Middle frontal gyrus (tissue), 1 donor: Measurements from ENCODE around the gene PRSS21.

Source experiments
- DNase-seq: peaks from one replicate; pipeline ENCODE4 v3.0.0-alpha.2; 2015; ENCODE audit warnings: low spot score; ENCODE audit errors: extremely low spot score

Gene PRSS21

DNA sequence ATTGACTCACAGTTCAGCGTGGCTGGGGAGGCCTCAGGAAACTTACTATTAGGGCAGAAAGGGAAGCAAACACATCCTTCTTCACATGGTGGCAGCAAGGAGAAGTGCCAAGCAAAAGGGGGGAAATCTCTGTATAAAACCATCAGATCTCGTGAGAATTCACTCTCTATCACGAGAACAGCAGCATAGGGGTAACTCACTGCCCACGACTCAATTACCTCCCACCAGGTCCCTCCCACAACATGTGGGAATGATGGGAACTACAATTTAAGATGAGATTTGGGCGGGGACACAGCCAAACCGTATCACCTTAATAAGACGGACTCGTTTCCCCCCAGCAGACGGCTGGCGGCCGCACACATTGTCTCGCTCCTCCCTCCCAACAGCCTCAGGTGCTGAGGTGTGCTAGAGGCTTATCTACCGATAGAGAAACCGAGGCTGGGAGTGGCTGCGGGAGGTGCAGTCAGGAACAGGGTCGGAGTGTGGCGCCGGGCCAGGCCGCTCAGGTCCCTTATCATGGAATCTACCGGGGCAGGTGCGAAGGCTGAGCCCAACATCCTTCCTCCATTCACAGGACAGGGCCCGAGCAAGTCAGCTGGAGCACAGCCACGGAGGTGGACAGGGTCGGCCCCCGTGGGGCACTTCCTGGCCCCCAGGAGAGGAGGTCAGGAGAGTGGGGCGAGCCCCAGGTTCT is 8.2 kb downstream of the PRSS21 start:
- DNase-seq, result no peak

DNA sequence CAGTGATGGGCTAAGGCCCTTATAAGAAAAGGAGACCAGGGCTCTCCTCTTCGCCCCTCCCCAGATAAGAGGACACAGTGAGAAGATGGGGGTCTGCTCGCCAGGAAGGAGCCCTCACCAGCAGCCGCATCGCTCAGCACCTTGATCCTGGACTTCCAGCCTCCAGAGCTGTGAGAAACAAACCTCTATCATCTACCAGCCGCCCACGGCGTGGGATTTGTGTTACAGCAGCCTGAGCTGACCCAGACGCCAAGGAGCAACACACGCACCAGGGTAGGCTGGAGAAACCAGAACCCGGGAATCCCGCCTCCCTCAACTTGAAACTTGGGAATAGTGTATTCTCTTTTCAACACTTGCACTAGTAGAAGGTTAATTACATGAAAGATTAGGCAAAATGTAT is 8.9 kb downstream of the PRSS21 start:
- no peak for DNase-seq

DNA sequence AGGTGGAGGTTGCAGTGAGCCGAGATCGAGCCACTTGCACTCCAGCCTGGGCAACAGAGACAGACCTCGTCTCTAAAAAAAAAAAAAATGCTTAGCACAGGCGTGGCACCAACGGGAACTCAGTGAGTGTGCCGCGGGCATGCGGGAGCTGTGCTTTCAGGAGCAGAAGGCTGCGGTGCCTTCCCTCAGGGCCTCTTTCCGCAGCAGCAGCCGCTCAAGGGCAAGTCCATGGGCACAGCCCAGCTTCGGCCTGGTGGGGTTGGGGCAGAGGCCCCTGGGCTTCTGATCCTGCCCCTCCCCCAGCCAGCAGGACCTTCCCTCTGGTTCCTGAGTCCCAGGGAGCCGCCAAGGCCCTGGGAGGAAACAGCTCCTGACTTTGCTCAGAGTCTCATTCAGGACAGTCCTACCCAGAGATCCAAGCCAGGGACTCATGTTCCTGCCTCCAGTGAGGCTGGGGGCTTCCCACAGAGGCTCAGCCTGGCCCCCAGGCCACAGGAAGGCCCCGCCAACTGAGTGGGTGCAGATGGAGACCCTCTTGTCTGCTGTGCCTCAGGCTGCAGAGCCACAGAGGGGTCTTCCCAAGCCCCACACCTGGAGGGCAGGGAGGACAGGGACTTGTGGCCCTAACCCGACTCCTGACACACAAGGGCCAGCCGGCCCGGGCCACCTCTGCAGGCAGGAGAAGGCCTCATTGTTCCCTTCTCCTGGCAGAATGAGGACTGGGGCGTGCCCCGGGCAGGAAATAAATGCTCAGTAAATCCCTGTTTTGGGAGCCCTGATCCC is 9.7 kb downstream of the PRSS21 start:
- no peak for DNase-seq

DNA sequence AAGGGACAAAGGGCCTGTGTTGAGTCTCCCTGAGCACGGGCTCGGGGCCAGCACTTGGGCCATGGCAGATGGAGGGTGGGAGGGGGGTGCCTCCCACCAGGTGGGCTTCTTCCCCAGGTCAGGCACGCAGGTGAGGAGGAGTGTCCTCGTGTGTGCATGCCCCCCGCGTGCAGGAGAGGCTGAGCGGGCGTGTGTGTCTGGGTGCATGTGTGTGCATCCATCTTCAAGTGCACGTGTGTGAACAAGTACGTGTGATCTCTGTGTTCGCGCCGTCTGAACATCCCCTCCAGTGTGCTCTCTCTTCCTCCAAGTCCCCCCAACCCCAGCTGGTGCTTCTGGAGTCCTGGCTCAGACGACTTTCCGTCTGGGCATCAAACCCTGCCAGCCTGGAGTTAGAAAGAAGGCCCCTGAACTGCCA is 10.3 kb downstream of the PRSS21 start:
- DNase-seq, result no peak

DNA sequence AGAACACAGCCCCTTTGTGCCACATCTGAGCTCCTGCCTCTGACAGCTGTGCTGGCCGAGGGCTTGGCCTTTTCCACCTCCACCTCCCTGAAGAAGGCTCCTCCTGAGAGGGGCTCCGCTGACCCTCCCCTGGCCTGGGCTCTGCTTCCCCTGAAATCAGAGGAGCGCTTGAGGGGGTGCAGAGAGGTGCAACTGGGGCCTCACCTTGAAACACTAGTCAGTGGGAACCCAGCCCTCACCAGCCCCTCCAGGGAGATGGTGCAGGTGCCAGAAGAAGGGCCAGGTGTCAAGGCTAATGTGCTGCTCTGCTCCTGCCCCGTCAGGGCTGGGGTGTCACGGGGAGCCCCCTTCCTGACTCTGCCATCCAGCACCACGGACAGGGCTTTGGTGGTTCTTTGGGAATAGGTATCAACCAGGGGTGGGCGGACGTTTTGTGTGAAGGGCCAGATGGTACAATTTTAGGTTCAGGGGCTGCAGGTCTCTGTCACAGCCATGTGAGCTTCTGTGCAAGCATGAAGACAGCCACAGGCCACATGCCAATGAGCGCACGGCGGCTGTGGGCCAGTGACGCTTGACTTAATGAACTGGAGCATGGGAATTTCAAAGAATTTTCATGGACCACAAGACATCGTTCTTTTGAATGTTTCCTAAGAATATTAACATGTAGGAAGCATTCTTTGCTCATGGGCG is 10.9 kb downstream of the PRSS21 start:
- DNase-seq, result no peak

DNA sequence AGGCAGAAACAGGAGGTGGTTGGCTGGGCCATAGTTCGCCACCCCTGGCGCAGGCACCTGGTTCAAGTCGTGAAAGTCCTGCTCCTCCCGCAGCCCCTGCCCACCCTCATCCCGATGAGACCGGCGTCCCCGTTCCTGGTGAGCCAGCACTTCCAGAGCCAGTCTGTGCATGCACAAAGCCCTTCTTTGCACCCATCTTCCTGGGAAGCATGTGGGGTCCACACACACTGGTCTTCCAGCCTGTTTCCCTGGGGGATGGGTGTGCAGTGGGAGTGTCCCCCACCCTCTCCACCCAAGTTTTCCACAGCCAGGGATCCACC is 11.4 kb downstream of the PRSS21 start:
- DNase-seq, result no peak

DNA sequence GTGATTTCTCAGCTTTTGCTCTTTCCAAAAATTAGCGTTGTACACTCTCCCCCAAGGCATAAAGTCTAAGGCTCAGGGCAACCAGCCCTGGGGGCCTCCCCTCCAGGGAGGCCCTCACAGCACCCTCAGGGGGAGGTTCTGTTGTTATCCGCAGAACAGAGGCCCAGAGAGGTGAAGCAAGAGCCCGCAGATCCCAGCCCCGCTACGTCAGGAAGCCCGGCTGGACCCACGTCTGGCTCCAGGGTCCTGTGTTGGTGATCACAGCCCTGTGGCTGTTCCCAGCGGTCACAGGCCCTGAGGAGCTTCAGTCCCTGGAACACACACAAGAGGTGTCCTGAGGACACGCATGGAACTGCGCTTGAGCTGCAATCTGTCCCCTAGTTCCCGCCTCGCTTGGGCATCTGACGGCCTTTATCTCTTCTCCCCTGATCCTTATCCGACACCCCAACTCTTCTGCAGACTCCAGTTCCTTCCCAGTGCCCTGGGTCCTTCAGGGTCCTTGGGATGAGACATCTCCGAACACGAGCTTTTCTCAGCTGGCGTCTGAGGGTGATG is 11.9 kb downstream of the PRSS21 start:
- no peak for DNase-seq

DNA sequence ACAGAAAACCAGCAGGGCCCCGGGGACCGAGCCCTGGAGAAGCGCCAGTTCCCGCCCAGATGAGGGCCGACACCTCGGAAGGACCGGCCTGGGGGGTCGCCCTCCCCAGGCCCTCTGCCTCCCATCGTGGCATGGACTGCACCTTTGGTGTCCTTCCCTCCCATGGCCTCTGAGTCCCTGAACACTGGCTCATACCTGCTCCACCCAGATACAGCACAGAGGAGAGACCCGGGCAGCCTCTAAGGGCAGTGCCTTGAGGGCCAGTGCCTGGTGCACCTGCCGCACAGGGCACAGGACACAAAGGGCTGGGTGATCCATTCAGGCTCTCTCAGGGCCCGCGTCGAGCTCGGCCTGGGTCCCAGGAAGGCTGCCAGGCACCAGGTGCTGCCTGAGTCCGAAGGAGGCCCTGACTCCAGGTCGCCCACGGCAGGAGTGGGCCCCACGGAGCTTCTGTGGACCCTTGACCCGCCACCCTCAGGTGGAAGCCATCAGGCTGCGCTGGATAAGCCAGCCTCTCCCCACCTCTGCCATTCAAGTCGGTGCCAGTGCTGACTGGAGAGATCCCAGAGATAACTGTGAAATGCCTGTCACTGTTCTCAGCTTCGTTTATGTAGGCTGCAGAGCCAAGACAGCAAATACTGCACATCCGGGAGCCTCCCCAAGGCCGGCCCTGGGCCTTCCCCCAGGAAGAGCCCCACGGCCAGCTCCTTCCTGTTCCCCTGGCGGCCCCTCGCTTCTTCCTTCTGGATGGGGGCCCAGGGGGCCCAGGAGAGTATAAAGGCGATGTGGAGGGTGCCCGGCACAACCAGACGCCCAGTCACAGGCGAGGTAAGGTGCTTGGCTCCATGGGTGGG is 12.7 kb downstream of the PRSS21 start, which contains the start of gene ZG16B:
Gene ZG16B (plus strand): TSS at position 803 of the 854 bp plus-strand sequence. CDS start 139 bp downstream, outside the sequence.
- no peak for DNase-seq

DNA sequence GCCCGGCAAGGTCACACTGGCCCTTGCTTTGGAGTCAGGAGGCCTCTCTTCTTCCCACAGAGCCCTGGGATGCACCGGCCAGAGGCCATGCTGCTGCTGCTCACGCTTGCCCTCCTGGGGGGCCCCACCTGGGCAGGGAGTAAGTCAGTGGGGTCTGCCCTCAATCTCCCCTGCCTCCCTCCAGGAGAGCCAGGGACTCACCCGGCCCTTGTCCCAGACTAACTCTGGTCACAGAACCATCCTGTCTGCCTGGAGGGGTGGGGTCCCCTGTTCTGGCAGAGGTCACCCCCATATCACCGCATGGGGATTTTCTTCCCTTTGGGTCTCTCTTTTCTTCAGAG is 13.3 kb downstream of the PRSS21 start:
- no peak for DNase-seq

DNA sequence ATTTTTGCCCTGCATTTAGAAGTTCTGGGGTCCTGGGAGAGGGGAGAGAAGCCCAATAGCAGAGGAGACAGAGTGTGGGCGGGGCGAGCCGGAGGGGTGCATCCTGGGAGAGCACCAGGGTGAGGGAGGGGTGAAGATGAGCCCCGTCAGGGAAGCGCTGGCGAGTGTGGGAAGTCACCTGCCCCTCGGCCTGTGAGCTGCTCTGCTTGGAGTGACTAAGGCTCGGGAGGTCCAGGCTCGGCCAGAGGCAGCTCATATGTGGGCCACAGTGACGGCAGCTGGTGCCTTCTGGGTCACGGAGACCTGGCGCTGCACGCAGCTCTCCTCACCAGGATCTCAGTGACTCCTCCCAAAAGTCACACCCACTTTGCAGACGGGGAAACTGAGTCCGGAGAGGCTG is 14.2 kb downstream of the PRSS21 start:
- no peak for DNase-seq

DNA sequence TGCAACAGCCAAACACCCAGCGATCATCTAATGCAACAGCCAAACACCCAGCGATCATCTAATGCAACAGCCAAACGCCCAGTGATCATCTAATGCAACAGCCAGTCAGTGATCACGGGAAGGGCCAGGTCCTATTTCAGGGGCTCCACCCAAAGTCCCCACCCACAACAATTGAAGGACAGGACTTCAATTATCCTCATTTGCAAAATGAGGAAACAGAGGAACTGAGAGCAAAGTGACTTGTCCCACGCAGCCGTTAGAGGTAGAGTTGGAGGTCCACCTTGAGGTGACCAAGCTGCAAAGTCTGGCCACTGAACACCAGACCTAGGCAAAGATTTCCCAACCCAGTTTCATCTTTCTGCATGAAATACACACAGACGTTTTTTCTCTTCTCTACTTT is 16.7 kb downstream of the PRSS21 start:
- DNase-seq, result no peak

DNA sequence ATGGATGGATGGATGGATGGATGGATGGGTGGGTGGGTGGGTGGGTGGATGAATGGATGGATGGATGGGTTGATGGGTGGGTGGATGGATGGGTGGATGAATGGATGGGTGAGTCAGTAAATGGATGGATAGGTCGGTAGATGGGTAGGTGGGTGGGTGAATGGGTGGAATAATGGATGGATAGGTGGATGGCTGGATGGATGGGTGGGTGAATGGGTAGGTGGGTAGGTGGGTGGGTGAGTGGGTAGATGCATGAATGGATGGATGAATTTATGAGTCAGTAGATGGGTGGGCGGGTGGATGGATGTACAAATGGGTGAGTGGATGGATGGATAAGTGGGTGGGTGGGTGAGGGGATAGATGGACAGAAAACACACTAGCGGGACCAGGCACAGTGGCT is 17.9 kb downstream of the PRSS21 start:
- DNase-seq, result no peak

DNA sequence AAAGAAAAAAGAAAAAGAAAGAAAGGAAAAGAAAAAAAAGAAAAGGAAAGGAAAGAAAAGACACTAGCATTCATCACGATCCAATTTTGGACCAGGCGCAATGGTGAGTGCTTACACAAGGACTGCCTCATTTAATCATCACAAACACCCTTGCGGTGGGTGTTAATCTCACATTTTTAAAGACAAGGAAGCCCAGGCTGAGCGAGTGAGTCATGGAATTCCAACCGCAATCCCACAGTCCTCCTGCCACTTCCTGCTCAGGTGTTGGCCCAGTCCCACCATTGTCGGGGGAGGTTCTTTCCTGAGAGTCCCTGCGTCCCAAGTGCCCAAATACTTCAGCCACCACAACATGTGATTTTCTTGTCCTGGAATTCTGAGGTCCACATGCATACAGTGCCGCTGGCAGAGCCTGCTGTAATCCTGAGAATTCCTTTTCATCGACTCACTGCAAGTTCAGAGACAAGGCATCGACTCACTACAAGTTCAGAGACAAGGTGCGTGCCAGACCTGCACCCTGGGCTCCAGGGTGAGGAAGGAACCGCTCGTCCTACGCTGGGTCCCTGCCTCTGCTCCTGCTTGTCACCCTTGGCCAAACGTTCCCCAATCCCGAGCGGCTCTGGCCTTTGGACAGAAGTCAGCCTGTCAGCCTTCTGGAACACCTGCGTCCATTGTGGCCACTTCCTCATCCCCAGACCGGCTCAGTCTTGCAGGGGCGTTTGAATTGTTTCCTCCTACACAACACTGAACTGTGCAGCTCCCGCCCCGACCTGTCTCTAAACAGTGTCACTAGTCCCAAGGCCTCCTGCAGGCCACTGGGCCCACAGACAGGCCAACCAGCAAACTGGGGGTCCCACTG is 18.8 kb downstream of the PRSS21 start:
- DNase-seq, result peak; percentile 9

DNA sequence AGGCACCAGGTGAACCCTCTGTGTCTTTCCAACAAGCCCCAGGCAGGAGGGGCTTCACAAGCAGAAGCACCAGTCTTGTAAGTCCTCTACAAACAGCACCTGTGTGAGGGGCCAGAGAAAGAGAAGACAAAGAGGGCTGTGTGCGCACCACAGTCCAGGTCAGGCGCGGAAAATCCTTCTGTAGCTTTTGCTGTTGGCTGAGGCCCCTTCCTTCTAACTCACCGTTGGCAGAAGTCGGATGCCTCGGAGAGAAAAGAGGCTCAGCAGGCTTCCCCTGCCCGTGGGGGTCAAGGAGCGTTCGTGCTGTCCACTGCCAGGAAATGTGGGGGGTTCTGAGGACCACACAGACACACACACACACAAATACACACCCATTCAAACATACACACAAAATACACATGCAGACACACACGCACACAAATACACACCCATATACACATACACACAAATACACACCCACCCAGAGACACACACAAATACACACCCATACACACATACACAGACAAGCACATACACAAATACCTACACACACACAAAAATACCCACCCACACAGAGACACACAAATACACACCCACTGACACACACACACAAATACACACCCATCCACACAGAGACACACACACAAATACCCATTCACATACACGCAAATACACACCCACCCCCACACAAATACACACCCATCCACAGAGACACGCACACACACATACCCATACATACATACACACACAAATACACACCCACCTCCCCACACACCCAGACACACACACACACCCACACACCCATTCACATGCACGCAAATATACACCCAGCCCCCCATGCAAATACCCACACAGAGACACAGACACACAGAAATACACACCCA is 19.8 kb downstream of the PRSS21 start:
- DNase-seq, result no peak

DNA sequence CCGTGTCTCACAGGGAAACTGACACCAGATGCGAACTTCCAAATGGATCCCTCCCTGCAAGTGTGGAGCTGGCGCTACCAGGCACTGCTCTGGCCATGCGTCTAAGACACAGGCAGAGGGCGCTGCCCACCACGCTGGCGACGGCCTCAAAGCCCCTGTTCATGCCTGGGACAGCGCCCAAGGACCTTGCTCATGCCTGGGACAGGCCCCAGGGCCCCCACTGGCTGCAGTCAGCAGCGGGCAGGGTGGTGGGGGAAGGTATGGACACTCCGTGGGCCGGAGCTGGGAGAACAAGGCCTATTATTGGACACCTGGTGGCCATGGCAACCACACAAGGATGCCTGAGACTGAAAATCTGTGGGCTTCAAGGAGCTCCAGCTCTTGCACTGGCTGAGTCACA is 21.9 kb downstream of the PRSS21 start:
- peak; percentile 14 for DNase-seq

DNA sequence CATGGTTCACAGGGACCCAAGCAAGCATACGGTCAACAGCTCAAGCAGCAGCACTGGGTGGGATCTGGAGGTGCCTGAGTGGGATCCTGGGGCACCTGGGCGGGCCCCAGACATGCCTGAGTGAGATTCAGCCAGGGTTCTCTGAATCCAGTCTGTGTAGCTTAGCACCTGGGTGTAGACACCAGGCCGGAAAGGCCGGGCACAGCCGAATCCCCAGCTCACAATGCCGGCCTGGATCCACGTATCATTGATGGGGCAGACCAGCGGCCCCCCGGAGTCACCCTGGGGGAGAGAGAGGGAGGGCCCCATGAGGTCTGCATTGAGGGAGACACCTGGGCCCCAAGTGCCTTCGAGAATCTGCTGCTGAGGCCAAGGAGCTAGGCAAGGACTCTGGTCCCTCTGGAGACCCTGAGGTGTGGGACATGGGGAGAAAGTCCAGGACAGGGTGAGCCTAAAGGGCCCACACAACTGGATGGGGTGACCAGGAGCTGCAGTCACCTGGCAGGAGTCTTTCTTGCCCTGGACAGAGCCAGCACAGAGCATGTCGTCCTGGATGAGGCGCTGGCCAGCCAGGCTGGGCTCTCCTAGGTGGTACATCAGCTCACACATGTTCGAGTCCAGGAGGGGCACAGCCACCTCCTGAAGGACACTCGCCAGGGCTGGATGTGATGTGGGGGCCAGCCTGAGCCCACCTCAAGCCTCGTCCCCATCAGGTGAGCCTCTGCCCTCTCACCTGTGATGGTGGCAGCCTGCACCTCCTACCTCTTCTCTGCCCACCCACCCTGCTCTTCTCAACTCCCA is 22.8 kb downstream of the PRSS21 start:
- DNase-seq, result no peak

DNA sequence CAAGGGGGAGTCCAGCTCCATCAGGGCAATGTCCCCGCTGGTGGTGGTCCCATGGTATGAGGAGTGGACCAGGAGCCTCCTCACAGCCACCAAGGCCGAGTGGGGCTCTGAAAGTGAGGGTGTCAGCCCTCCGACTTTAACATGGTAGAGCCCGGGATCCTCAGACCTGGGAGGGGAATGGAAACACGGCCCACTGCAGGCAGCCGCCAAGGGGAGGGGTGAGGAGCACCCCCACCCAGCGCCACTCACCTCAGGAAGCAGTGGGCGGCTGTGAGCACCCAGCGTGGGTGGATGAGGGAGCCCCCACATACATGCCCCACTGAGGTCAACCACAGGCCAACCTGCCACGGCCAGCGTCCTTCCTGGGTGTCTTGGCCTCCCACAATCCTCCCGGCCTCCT is 23.9 kb downstream of the PRSS21 start:
- no peak for DNase-seq

DNA sequence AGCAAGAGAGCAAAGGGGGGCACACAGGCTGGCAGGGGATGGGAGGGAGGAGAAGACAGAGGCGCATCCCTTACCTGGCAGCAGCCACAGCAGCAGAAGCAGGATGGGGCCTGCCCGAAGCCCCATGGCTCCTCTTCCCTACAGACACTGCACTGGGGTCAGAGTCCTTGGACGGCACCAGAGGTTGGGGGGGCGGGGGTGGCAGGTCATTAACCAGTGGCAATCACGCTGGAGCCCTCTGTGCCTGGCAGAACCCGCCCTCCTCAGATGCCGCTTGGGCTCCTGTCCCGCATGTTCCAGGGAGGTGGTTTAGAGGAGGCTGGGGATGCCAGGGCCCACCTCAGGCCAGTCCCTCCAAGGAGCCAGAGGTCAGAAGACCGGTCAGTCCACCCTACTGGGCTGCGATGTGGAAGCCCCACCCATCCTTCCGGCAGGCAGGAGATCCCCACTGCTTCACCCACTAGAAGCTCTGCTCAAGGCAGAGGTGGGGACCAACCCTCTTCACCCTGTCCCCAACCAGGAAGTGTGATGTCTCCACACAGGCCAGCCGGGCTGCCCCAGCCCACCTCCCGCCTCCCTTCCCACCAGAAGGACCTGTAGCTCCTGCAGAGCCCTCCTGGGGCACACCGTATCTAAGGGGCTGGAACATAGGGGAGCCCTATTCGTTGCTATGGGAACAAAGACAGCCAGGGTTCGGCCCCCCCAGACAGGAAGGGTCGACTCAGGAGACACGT is 24.7 kb downstream of the PRSS21 start:
- DNase-seq, result no peak
